HepG2 (cell line): Measurements from ENCODE around the gene NT5C2. TPM values are rescaled to one million over a fixed set of nuclear protein-coding genes. Genes with fewer than 3 reads are reported as not detected.
A peak's percentile ranks its signal among the peaks of the same experiment; 100 is the strongest.
"Not testable (repeated sequence)": the region's sequence is repeated elsewhere in the genome, so short reads cannot be mapped to it uniquely, and the experiment has no call there.

ENCODE experiments used
- ATAC-seq: fragments of 200-7000 bp; cut with Tn5 transposase; 3 replicates; pipeline ENCODE4 v1.9.1; 2020; ENCODE audit warnings: mild to moderate bottlenecking, moderate library complexity
- BruUV-seq: library from RNA; stranded (reverse); fragments of 400-500 nt; replicated peaks from 2 replicates; lab custom pipeline; 2021; lab: Mats Ljungman, UMichigan
- CTCF ChIA-PET: fragments of 300-600 bp; formaldehyde crosslinking; extraction: SDS; loops from one replicate; lab custom pipeline; 2021; ENCODE audit warnings: low total read pairs, inconsistent platforms, low intra/inter-chr PET ratio; lab: Yijun Ruan, JAX
- POLR2A ChIA-PET: fragments of 350-600 bp; sonication (Branson Sonifier 250); formaldehyde crosslinking; loops from one replicate; lab custom pipeline; 2020; ENCODE audit warnings: antibody characterized with exemption, inconsistent platforms; lab: Yijun Ruan, JAX
- DNase-seq: peaks from one replicate; pipeline ENCODE4 v3.0.0-alpha.2; 2015; ENCODE audit warnings: low spot score
- FAIRE-seq: peaks from 3 replicates; lab custom pipeline; 2011; peaks lifted over from hg19 to GRCh38; lab: Jason Lieb, UNC
- H2AFZ ChIP-seq: one replicate; pipeline ENCODE4 v1.6.1; 2011; ENCODE audit warnings: low read length, inconsistent platforms
- H3K27ac ChIP-seq: fragments of 300-600 bp; 3 replicates; pipeline ENCODE4 v1.8.0; 2011; ENCODE audit warnings: mixed run types, mild to moderate bottlenecking, mixed read lengths, low read length, inconsistent platforms; ENCODE audit not compliant: insufficient read depth; ENCODE audit errors: extremely low read length
- H3K27me3 ChIP-seq, 2 experiments: fragments of 200-600 bp in 1 of 2; 2 replicates in 1 of 2; 3 replicates in 1 of 2; pipeline versions ENCODE4 v1.6.0 to v1.8.0; 2011; ENCODE audit warnings: low read length in 2 of 2, mild to moderate bottlenecking in 2 of 2, moderate library complexity in 2 of 2, inconsistent platforms in 1 of 2; ENCODE audit not compliant: insufficient read depth in 2 of 2, control insufficient read depth in 1 of 2
- H3K36me3 ChIP-seq, 2 experiments: fragments of 200-600 bp in 1 of 2; replicated peaks in 1 of 2; 2 replicates in 1 of 2; 3 replicates in 1 of 2; pipeline versions ENCODE4 v1.5.1 to v1.8.0; 2011; ENCODE audit warnings: low read length in 2 of 2, inconsistent platforms in 1 of 2; ENCODE audit not compliant: insufficient read depth in 2 of 2, control insufficient read depth in 1 of 2
- H3K4me1 ChIP-seq: 2 replicates; pipeline ENCODE4 v1.5.1; 2012; ENCODE audit warnings: low read length, inconsistent platforms; ENCODE audit not compliant: insufficient read depth
- H3K4me2 ChIP-seq: 2 replicates; pipeline ENCODE4 v1.6.0; 2011; ENCODE audit warnings: low read depth, low read length, inconsistent platforms
- H3K4me3 ChIP-seq, 3 experiments: fragments of 200-600 bp in 1 of 3; sonication (generic), shearing (Covaris generic) in 1 of 3; replicated peaks in 1 of 3; 2 replicates each; pipeline ENCODE4 v1.5.1; 2011 to 2016; ENCODE audit warnings: low read length in 3 of 3, inconsistent platforms in 2 of 3, low read depth in 2 of 3, mild to moderate bottlenecking in 2 of 3, control low read depth in 1 of 3, mixed read lengths in 1 of 3; ENCODE audit not compliant: insufficient read depth in 1 of 3
- H3K79me2 ChIP-seq: one replicate; pipeline ENCODE4 v1.6.1; 2011; ENCODE audit warnings: low read length, inconsistent platforms; ENCODE audit not compliant: insufficient read depth
- H3K9ac ChIP-seq: 2 replicates; pipeline ENCODE4 v1.6.0; 2011; ENCODE audit warnings: mild to moderate bottlenecking, low read depth, low read length, inconsistent platforms; ENCODE audit not compliant: insufficient read depth
- H3K9me3 ChIP-seq: 2 replicates; pipeline ENCODE4 v1.5.1; 2012; ENCODE audit warnings: mild to moderate bottlenecking, low read length
- H4K20me1 ChIP-seq: 2 replicates; pipeline ENCODE4 v1.6.0; 2011; ENCODE audit warnings: inconsistent platforms, mild to moderate bottlenecking, low read length, moderate library complexity; ENCODE audit not compliant: insufficient read depth
- GATAD2A ChIP-seq: IDR thresholded peaks from 2 replicates; pipeline ENCODE4 v1.6.1; 2016
- NR2F6 ChIP-seq, 2 experiments: IDR thresholded peaks; 2 replicates each; pipeline ENCODE4 v1.6.1; 2016; ENCODE audit warnings: antibody characterized with exemption in 1 of 2, mild to moderate bottlenecking in 1 of 2
- RARA ChIP-seq: IDR thresholded peaks from 2 replicates; pipeline ENCODE4 v1.6.1; 2016; ENCODE audit warnings: missing genetic modification reagents, missing compliant biosample characterization
- REPIN1 ChIP-seq: sonication (generic); formaldehyde crosslinking; IDR thresholded peaks from 2 replicates; pipeline ENCODE4 v1.8.0; 2022; ENCODE audit warnings: missing genetic modification reagents, low read depth, mild to moderate bottlenecking, borderline replicate concordance
- ZNF121 ChIP-seq: sonication (generic); formaldehyde crosslinking; IDR thresholded peaks from 2 replicates; pipeline ENCODE4 v1.5.0; 2020; ENCODE audit warnings: mild to moderate bottlenecking, missing genetic modification reagents
- WGBS: methylation state at CpG from one replicate; pipeline ENCODE4 v1.1.6; 2017; ENCODE audit warnings: low lambda C conversion rate; 5-methylcytosine and 5-hydroxymethylcytosine counted together
- in situ Hi-C: cut with HindIII; loops from 2 replicates; pipeline ENCODE4 v1.10.0; 2017; ENCODE audit warnings: low pct_unique_long_range_greater_than_20kb; ENCODE audit not compliant: extremely low pct_ligation_motif_present
- intact Hi-C: fragments of 100-400 bp; cut with micrococcal nuclease; formaldehyde crosslinking; loops from one replicate; pipeline ENCODE4 v1.10.0; 2022; ENCODE audit not compliant: unreplicated experiment
- polyA plus RNA-seq, 8 experiments: library from polyadenylated mRNA; depleted of rRNA in 3 of 8; stranded (reverse) in 7 of 8; unstranded in 1 of 8; fragments of >200 nt; fragmentation: Illumina TruSeq in 4 of 8; extraction: Trizol in 4 of 8; gene quantifications; 2 replicates each; pipeline versions ENCODE4 v1.2.1 to v1.2.3, GENCODE V29; 2011 to 2016; ENCODE audit warnings: low read depth in 4 of 8, missing spikeins in 1 of 8, mixed read lengths in 1 of 8; ENCODE audit not compliant: insufficient read depth in 1 of 8
- total RNA-seq, 5 experiments: library from RNA; depleted of rRNA; stranded (reverse); fragments of >200 nt; fragmentation: Illumina TruSeq; extraction: Trizol; gene quantifications; 2 replicates each; pipeline ENCODE4 v1.2.3, GENCODE V29; 2016; ENCODE audit warnings: low read depth in 1 of 5

Gene NT5C2
- total and polyA plus RNA-seq, 2 of the 13 experiments (the other 11 are each of a cell fraction or from before 2014, with no cell fraction given), result 40.6 to 55.2 TPM

DNA sequence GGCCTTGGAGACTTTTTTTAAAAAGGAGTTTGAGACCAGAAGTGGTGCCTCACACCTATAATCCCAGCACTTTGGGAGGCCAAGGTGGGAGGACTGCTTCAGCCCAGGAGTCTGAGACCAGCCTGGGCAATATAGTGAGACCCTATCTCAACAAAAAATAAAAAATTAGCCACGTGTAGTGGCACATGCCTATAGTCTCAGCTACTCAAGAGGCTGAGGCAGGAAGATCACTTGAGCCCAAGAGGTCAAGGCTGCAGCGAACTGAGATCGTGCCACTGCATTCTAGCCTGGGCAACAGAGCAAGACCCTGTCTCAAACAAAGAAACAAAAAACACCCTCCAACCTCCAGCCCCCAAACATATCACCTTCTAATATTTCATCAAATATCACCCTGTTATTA lies 49.4 kb downstream of the NT5C2 start:
- 89% methylated on average over 3 of the region's 3 CpGs for WGBS
- H3K36me3 ChIP-seq, H3K4me3 ChIP-seq, H3K4me2 ChIP-seq, H3K9me3 ChIP-seq, H3K27ac ChIP-seq, CTCF ChIA-PET, H4K20me1 ChIP-seq, H3K27me3 ChIP-seq, DNase-seq, BruUV-seq, H2AFZ ChIP-seq, FAIRE-seq, H3K9ac ChIP-seq, in situ Hi-C loops, POLR2A ChIA-PET, ATAC-seq, intact Hi-C loops: not testable (repeated sequence)
- Histone ChIP-seq H3K79me2 (peaks cover 55% of the 10 kb centered on the region), H3K4me1 (peaks cover 47% of the 10 kb centered on the region)
- TF ChIP-seq ZNF121 (CRISPR knock-in tag), result peak; percentile 80

DNA sequence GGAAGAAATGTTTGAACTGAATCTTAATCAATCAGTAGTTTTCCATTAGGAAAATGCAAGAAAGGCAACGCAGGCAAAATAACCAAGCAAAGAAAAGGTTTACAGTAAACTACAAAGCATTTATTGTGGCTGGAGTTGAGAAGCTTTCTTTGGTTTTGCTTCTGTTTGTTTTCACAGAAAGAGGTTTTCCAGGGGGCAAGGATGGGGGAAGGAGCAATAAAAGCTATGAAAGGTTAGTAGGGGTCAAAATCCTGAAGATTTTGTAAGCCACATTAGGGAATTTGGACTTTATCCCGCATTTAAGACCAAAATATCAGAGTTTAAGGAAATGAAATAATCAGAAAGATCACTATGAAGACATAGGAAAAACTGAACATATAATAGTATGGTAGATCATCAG lies 51.1 kb downstream of the NT5C2 start:
- BruUV-seq, result no TSS peak
- CTCF ChIA-PET, result no interaction called here
- no peak overlapping the region for H2AFZ ChIP-seq

More for the DNA sequence above, 51.1 kb downstream of the NT5C2 start:
- peak; percentile 12 for FAIRE-seq
- Histone ChIP-seq H3K27ac (peak overlapping the region; percentile 34), H3K9ac (no peak overlapping the region), H3K4me1 (peaks cover 42% of the 10 kb centered on the region), H3K27me3 (no peaks in the 10 kb centered on the region), H3K9me3 (no peaks in the 10 kb centered on the region), H3K79me2 (peaks cover 43% of the 10 kb centered on the region), H4K20me1 (no peaks in the 10 kb centered on the region), H3K36me3 (peaks cover 0 to 11% of the 10 kb centered on the region in 2 experiments; a peak in 4 of 5 replicates), H3K4me2 (no peak overlapping the region), H3K4me3 (no peak overlapping the region)
- TF ChIP-seq GATAD2A (CRISPR knock-in tag) (0 out of 2 replicates have a peak, but pooled peaks have one; percentile 27), NR2F6 (IDR thresholded peaks at IDR 0.05) (0 out of 2 replicates have a peak, but pooled peaks have one; percentile 21), NR2F6 (CRISPR knock-in tag; IDR thresholded peaks at IDR 0.05) (no peak), REPIN1 (CRISPR knock-in tag) (no peak), RARA (CRISPR knock-in tag) (0 out of 2 replicates have a peak, but pooled peaks have one; percentile 20)
- WGBS, result 54% methylated on average over 2 of the region's 2 CpGs
- no peak for ATAC-seq
- intact Hi-C loops, result no loop called here
- POLR2A ChIA-PET, result no interaction called here
- in situ Hi-C loops, result no loop called here
- no peak for DNase-seq
